B cell (primary cell): ENCODE results near the gene POLR3B.

ENCODE experiments used
- CTCF ChIP-seq: fragments of 200-600 bp; IDR thresholded peaks from one replicate; pipeline ENCODE4 v1.8.0; 2022; ENCODE audit warnings: antibody characterized with exemption, mild to moderate bottlenecking
- EZH2 ChIP-seq: IDR thresholded peaks from 2 replicates; pipeline ENCODE4 v1.6.1; 2012; ENCODE audit warnings: borderline replicate concordance, low read depth, mild to moderate bottlenecking, moderate library complexity, low read length; ENCODE audit not compliant: insufficient read depth, poor library complexity, severe bottlenecking

- TF ChIP-seq CTCF (no peak), EZH2 (no peak)
Observed at GRCh38 chr12:106425061-106425702, 67.6 kb downstream of the POLR3B start.
